ENCODE measurements around the gene ACER3. TPM values are rescaled to one million over a fixed set of nuclear protein-coding genes. Genes with fewer than 3 reads are reported as not detected.

The ACER3 gene
- total RNA-seq, 4 donors from 2014 or later = 20.5 to 30.6 (median 23.0) TPM

- peak overlapping the region in 1 of 4 donors; percentile 37 for H3K27ac ChIP-seq
- H3K36me3 ChIP-seq = no peaks in the 10 kb centered on the region
- H3K27me3 ChIP-seq = peaks cover 0 to 30% of the 10 kb centered on the region in 2 donors
- no peak for DNase-seq (ENCODE audit: low spot score in 2 of 2)
- no peaks in the 10 kb centered on the region for H3K9me3 ChIP-seq
- TF ChIP-seq EP300 (IDR thresholded peaks at IDR 0.05) (no peak), POLR2A (IDR thresholded peaks at IDR 0.05) (no peak), CTCF (IDR thresholded peaks at IDR 0.05) (no peak)
- H3K4me1 ChIP-seq = peaks cover 0 to 11% (median 4%) of the 10 kb centered on the region in 4 donors
- WGBS, 2 donors = 56 to 72% methylated on average over 2 of the region's 2 CpGs
- H3K4me3 ChIP-seq = no peak overlapping the region
Measured at GRCh38 chr11:77035039-77035438, 174.3 kb downstream of the ACER3 start.

GRCh38 chr11:77035580-77035979, 174.9 kb downstream of the ACER3 start:
- H3K4me3 ChIP-seq = no peak overlapping the region
- WGBS, 2 donors = 65 to 66% methylated on average over 5 of the region's 5 CpGs
- no peaks in the 10 kb centered on the region for H3K9me3 ChIP-seq
- H3K27ac ChIP-seq = peak overlapping the region in 1 of 4 donors; percentile 37
- H3K27me3 ChIP-seq = peaks cover 0 to 35% of the 10 kb centered on the region in 2 donors
- H3K4me1 ChIP-seq = peaks cover 0 to 14% (median 6%) of the 10 kb centered on the region in 4 donors
- no peak for TF ChIP-seq CTCF (IDR thresholded peaks at IDR 0.05)
- no peak for TF ChIP-seq POLR2A (IDR thresholded peaks at IDR 0.05)
- TF ChIP-seq EP300 (IDR thresholded peaks at IDR 0.05) = no peak
- no peaks in the 10 kb centered on the region for H3K36me3 ChIP-seq
- DNase-seq (ENCODE audit: low spot score in 2 of 2) = no peak

- Histone ChIP-seq H3K36me3 (no peaks in the 10 kb centered on the region), H3K27ac (no peak overlapping the region), H3K4me1 (peaks cover 0 to 14% (median 6%) of the 10 kb centered on the region in 4 donors), H3K27me3 (peaks cover 0 to 39% of the 10 kb centered on the region in 2 donors), H3K9me3 (no peaks in the 10 kb centered on the region), H3K4me3 (no peak overlapping the region)
- no peak for DNase-seq (ENCODE audit: low spot score in 2 of 2)
- TF ChIP-seq POLR2A (IDR thresholded peaks at IDR 0.05) (no peak), EP300 (IDR thresholded peaks at IDR 0.05) (no peak), CTCF (IDR thresholded peaks at IDR 0.05) (no peak)
- WGBS, 2 donors = 71 to 77% methylated on average over 5 of the region's 5 CpGs
Measured at GRCh38 chr11:77036398-77036797, 175.7 kb downstream of the ACER3 start.

- H3K9me3 ChIP-seq = no peaks in the 10 kb centered on the region
- DNase-seq (ENCODE audit: low spot score in 2 of 2) = no peak
Measured at GRCh38 chr11:77037057-77037456, 176.3 kb downstream of the ACER3 start.

More at GRCh38 chr11:77037057-77037456, 176.3 kb downstream of the ACER3 start:
- peaks cover 0 to 42% of the 10 kb centered on the region in 2 donors for H3K27me3 ChIP-seq
- no peaks in the 10 kb centered on the region for H3K36me3 ChIP-seq
- 79 to 84% methylated on average over 10 of the region's 10 CpGs for WGBS, 2 donors
- TF ChIP-seq EP300 (IDR thresholded peaks at IDR 0.05) = no peak
- TF ChIP-seq CTCF (IDR thresholded peaks at IDR 0.05) = no peak
- no peak for TF ChIP-seq POLR2A (IDR thresholded peaks at IDR 0.05)
- no peak overlapping the region for H3K27ac ChIP-seq
- no peak overlapping the region for H3K4me3 ChIP-seq
- H3K4me1 ChIP-seq = peaks cover 0 to 14% (median 6%) of the 10 kb centered on the region in 4 donors
